ENCODE measurements around the gene HPCA. TPM values are rescaled to one million over a fixed set of nuclear protein-coding genes. Genes with fewer than 3 reads are reported as not detected.
A peak's percentile ranks its signal among the peaks of the same experiment; 100 is the strongest.

The HPCA gene
- total RNA-seq, 1 donor from 2014 or later, result not detected

DNA sequence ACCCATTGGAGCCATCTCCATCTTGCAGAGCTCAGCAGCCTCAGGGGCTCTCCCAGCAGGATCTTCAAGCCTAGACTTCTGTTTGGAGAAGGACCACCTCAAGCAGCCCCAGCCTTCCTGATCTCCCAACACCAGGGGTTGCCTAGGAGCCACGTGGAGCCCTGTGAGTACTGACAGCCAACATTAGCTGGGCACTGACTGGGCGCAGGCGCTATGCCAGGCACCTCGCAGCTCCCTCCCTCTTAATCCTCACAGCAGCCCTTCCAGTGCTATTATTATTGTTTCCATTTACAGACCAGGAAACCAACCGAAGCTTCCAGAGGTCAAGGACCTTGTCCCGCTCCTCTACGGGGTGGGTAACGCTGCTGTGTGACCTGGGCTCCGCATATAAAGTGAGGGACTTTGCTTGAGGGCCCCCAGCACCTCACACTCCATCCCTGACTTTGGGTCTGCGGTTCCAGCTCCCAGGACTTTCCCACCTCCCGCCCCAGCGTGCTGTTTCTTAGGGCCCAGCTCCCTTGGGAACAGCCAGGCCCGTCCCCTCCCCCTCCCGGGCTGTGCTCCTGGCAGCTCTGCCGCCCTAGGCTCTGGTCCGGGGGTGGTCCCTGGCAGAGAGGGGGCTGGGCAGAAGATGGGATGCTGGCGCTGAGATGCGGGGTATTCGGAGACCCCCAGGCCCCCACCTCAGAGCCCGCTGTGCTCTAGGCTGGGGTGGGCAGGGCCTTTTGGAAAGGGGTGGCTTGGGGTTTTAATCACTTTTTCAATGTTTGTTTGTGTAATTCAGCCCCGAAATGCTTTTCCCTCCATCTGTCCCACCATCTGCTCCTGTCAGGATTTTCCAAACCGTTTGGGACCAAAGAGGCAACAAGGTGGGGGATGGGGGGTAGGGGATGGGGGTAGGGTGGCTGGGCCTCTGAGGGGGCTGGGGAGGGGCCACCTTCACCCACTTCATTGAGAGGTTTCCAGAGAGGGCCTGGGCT, 4.1 kb upstream of the HPCA start:
- Mint-ChIP-seq H3K27ac (ENCODE audit: unreplicated experiment) (no peak overlapping the region), H3K4me1 (ENCODE audit: unreplicated experiment) (peaks cover 6% of the 10 kb centered on the region), H3K36me3 (ENCODE audit: unreplicated experiment) (no peaks in the 10 kb centered on the region), H3K27me3 (ENCODE audit: unreplicated experiment) (peaks cover 23% of the 10 kb centered on the region), H3K4me3 (ENCODE audit: unreplicated experiment) (no peak overlapping the region), H3K9me3 (ENCODE audit: unreplicated experiment) (no peaks in the 10 kb centered on the region)
- TF ChIP-seq, protein P1, sequence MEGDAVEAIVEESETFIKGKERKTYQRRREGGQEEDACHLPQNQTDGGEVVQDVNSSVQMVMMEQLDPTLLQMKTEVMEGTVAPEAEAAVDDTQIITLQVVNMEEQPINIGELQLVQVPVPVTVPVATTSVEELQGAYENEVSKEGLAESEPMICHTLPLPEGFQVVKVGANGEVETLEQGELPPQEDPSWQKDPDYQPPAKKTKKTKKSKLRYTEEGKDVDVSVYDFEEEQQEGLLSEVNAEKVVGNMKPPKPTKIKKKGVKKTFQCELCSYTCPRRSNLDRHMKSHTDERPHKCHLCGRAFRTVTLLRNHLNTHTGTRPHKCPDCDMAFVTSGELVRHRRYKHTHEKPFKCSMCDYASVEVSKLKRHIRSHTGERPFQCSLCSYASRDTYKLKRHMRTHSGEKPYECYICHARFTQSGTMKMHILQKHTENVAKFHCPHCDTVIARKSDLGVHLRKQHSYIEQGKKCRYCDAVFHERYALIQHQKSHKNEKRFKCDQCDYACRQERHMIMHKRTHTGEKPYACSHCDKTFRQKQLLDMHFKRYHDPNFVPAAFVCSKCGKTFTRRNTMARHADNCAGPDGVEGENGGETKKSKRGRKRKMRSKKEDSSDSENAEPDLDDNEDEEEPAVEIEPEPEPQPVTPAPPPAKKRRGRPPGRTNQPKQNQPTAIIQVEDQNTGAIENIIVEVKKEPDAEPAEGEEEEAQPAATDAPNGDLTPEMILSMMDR (IDR thresholded peaks at IDR 0.05), result no peak
- DNase-seq (ENCODE audit: extremely low spot score, unreplicated experiment), result no peak

GRCh38 chr1:32883338-32884031, 2.8 kb upstream of the HPCA start:
- peaks cover 6% of the 10 kb centered on the region for H3K4me1 Mint-ChIP-seq (ENCODE audit: unreplicated experiment)
- DNase-seq (ENCODE audit: extremely low spot score, unreplicated experiment), result no peak
- H3K27ac Mint-ChIP-seq (ENCODE audit: unreplicated experiment), result no peak overlapping the region
- no peaks in the 10 kb centered on the region for H3K36me3 Mint-ChIP-seq (ENCODE audit: unreplicated experiment)
- TF ChIP-seq, protein P1 (IDR thresholded peaks at IDR 0.05), result no peak
- no peak overlapping the region for H3K4me3 Mint-ChIP-seq (ENCODE audit: unreplicated experiment)
- peaks cover 22% of the 10 kb centered on the region for H3K27me3 Mint-ChIP-seq (ENCODE audit: unreplicated experiment)
- H3K9me3 Mint-ChIP-seq (ENCODE audit: unreplicated experiment), result no peaks in the 10 kb centered on the region

DNA sequence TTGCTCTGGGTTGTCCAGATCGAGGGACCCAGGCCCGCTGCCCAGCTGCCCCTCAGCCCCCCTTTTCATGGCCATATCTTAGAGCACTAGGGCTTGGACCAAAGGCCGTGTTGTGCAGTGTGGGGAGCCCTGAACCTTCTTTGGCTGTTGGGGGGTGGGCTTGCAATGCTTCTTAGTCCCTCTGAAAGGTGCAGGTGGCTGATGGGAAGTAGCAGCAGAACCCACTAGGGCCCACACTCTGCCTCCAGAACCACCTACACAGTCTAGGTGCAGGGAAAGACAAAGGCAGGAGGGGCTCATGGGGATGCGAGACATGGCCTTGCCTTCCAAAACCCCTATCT, 2.3 kb upstream of the HPCA start:
- peaks cover 6% of the 10 kb centered on the region for H3K4me1 Mint-ChIP-seq (ENCODE audit: unreplicated experiment)
- no peaks in the 10 kb centered on the region for H3K36me3 Mint-ChIP-seq (ENCODE audit: unreplicated experiment)
- DNase-seq (ENCODE audit: extremely low spot score, unreplicated experiment), result no peak
- peaks cover 24% of the 10 kb centered on the region for H3K27me3 Mint-ChIP-seq (ENCODE audit: unreplicated experiment)
- H3K9me3 Mint-ChIP-seq (ENCODE audit: unreplicated experiment), result no peaks in the 10 kb centered on the region
- no peak overlapping the region for H3K4me3 Mint-ChIP-seq (ENCODE audit: unreplicated experiment)
- no peak overlapping the region for H3K27ac Mint-ChIP-seq (ENCODE audit: unreplicated experiment)
- TF ChIP-seq, protein P1 (IDR thresholded peaks at IDR 0.05), result no peak

DNA sequence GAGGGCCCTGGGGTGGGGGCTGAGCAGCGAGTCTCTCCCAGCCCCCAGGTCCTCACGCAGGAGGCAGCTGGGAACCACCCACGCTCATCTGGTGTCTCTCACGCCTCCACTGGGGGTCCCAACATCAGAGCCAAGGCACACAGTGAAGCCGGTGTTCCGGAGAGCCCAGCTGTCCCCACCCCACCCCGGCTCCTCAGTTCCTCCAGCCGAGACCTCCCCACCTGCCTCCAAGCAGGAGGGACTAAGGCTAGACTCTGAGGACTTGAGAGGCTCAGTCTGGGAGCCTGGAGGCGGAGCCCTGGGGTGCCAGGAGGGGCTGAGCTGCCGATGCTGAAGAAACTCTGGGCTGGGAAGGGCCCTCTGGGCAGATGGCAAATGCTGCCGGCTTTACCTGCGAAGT, 1.6 kb upstream of the HPCA start:
- no peaks in the 10 kb centered on the region for H3K9me3 Mint-ChIP-seq (ENCODE audit: unreplicated experiment)
- no peak for DNase-seq (ENCODE audit: extremely low spot score, unreplicated experiment)
- H3K27ac Mint-ChIP-seq (ENCODE audit: unreplicated experiment), result no peak overlapping the region
- H3K4me3 Mint-ChIP-seq (ENCODE audit: unreplicated experiment), result no peak overlapping the region
- H3K4me1 Mint-ChIP-seq (ENCODE audit: unreplicated experiment), result peaks cover 6% of the 10 kb centered on the region
- no peaks in the 10 kb centered on the region for H3K36me3 Mint-ChIP-seq (ENCODE audit: unreplicated experiment)
- peaks cover 30% of the 10 kb centered on the region for H3K27me3 Mint-ChIP-seq (ENCODE audit: unreplicated experiment)
- TF ChIP-seq, protein P1 (IDR thresholded peaks at IDR 0.05), result no peak

GRCh38 chr1:32885676-32886003, 651 bp upstream of the HPCA start:
- no peaks in the 10 kb centered on the region for H3K36me3 Mint-ChIP-seq (ENCODE audit: unreplicated experiment)
- TF ChIP-seq, protein P1 (IDR thresholded peaks at IDR 0.05), result no peak
- no peak for DNase-seq (ENCODE audit: extremely low spot score, unreplicated experiment)
- H3K9me3 Mint-ChIP-seq (ENCODE audit: unreplicated experiment), result no peaks in the 10 kb centered on the region
- peaks cover 39% of the 10 kb centered on the region for H3K27me3 Mint-ChIP-seq (ENCODE audit: unreplicated experiment)
- peak overlapping the region; percentile 53 for H3K4me3 Mint-ChIP-seq (ENCODE audit: unreplicated experiment)
- H3K4me1 Mint-ChIP-seq (ENCODE audit: unreplicated experiment), result peaks cover 6% of the 10 kb centered on the region
- H3K27ac Mint-ChIP-seq (ENCODE audit: unreplicated experiment), result no peak overlapping the region
